H9 (cell line): Measurements from ENCODE around the gene NR1H4. TPM values are rescaled to one million over a fixed set of nuclear protein-coding genes. Genes with fewer than 3 reads are reported as not detected.
A peak's percentile ranks its signal among the peaks of the same experiment; 100 is the strongest.

Experiments used
- DNase-seq: peaks from one replicate; pipeline ENCODE4 v3.0.0-alpha.2; 2017
- H2AFZ ChIP-seq: one replicate; pipeline ENCODE4 v1.6.1; 2013; ENCODE audit warnings: mild to moderate bottlenecking, low read length, control low read depth, moderate library complexity
- H2AK5ac ChIP-seq: 2 replicates; pipeline ENCODE4 v1.6.1; 2013; ENCODE audit warnings: low read length, control low read depth, mixed read lengths; ENCODE audit not compliant: insufficient read length
- H2BK120ac ChIP-seq: one replicate; pipeline ENCODE4 v1.6.1; 2013; ENCODE audit warnings: low read depth, mild to moderate bottlenecking, low read length, control low read depth, inconsistent platforms; ENCODE audit not compliant: poor library complexity, severe bottlenecking
- H2BK12ac ChIP-seq: 2 replicates; pipeline ENCODE4 v1.6.1; 2013; ENCODE audit warnings: low read length, control low read depth, mixed read lengths, low read depth; ENCODE audit not compliant: insufficient read length
- H2BK15ac ChIP-seq: 2 replicates; pipeline ENCODE4 v1.6.1; 2013; ENCODE audit warnings: low read depth, low read length, control low read depth
- H2BK20ac ChIP-seq: one replicate; pipeline ENCODE4 v1.6.1; 2013; ENCODE audit warnings: low read depth, mild to moderate bottlenecking, low read length, control low read depth, inconsistent platforms; ENCODE audit not compliant: poor library complexity, severe bottlenecking
- H2BK5ac ChIP-seq: 2 replicates; pipeline ENCODE4 v1.6.1; 2013; ENCODE audit warnings: low read length, control low read depth, mixed read lengths; ENCODE audit not compliant: insufficient read length
- H3K14ac ChIP-seq: 2 replicates; pipeline ENCODE4 v1.6.1; 2013; ENCODE audit warnings: low read length, control low read depth; ENCODE audit not compliant: insufficient read depth
- H3K18ac ChIP-seq: 2 replicates; pipeline ENCODE4 v1.6.1; 2013; ENCODE audit warnings: low read depth, mild to moderate bottlenecking, mixed read lengths, low read length, control low read depth; ENCODE audit not compliant: insufficient read length
- H3K23ac ChIP-seq: 2 replicates; pipeline ENCODE4 v1.6.1; 2013; ENCODE audit warnings: low read length, control low read depth, mixed read lengths, low read depth; ENCODE audit not compliant: insufficient read length
- H3K23me2 ChIP-seq: 2 replicates; pipeline ENCODE4 v1.6.1; 2013; ENCODE audit warnings: low read depth, mild to moderate bottlenecking, mixed read lengths, low read length, control low read depth; ENCODE audit not compliant: insufficient read length, poor library complexity, severe bottlenecking
- H3K27ac ChIP-seq: 2 replicates; pipeline ENCODE4 v1.5.1; 2013; ENCODE audit warnings: low read length, control low read depth, mixed read lengths, low read depth; ENCODE audit not compliant: insufficient read length
- H3K27me3 ChIP-seq: 2 replicates; pipeline ENCODE4 v1.6.1; 2013; ENCODE audit warnings: low read length, control low read depth, inconsistent platforms; ENCODE audit not compliant: insufficient read depth
- H3K4ac ChIP-seq: 2 replicates; pipeline ENCODE4 v1.6.1; 2013; ENCODE audit warnings: low read depth, mild to moderate bottlenecking, control low read depth, inconsistent platforms, low read length, moderate library complexity
- H3K4me1 ChIP-seq: 2 replicates; pipeline ENCODE4 v1.6.1; 2013; ENCODE audit warnings: low read length, control low read depth, inconsistent platforms; ENCODE audit not compliant: insufficient read depth
- H3K4me2 ChIP-seq: 2 replicates; pipeline ENCODE4 v1.6.1; 2013; ENCODE audit warnings: low read length, control low read depth, mixed read lengths; ENCODE audit not compliant: insufficient read length, insufficient read depth
- H3K56ac ChIP-seq: 2 replicates; pipeline ENCODE4 v1.6.1; 2013; ENCODE audit warnings: low read depth, mild to moderate bottlenecking, mixed read lengths, low read length, control low read depth; ENCODE audit not compliant: insufficient read length
- H3K79me1 ChIP-seq: 2 replicates; pipeline ENCODE4 v1.6.1; 2013; ENCODE audit warnings: low read depth, mild to moderate bottlenecking, moderate library complexity, low read length, control low read depth, inconsistent platforms; ENCODE audit not compliant: insufficient read depth, poor library complexity, severe bottlenecking
- H3K79me2 ChIP-seq: 2 replicates; pipeline ENCODE4 v1.6.1; 2013; ENCODE audit warnings: low read length, control low read depth, inconsistent platforms; ENCODE audit not compliant: insufficient read depth
- H3K9ac ChIP-seq: 2 replicates; pipeline ENCODE4 v1.6.1; 2013; ENCODE audit warnings: low read length, control low read depth, mixed read lengths; ENCODE audit not compliant: insufficient read length; ENCODE audit errors: extremely low read depth
- H3K9me3 ChIP-seq: one replicate; pipeline ENCODE4 v1.6.1; 2013; ENCODE audit warnings: low read depth, low read length, inconsistent platforms; ENCODE audit not compliant: control insufficient read depth
- H3T11ph ChIP-seq: one replicate; pipeline ENCODE4 v1.6.1; 2013; ENCODE audit warnings: mild to moderate bottlenecking, low read length, control low read depth, inconsistent platforms
- H4K20me1 ChIP-seq: one replicate; pipeline ENCODE4 v1.6.1; 2013; ENCODE audit not compliant: control insufficient read depth, insufficient read length, insufficient read depth
- H4K5ac ChIP-seq: 2 replicates; pipeline ENCODE4 v1.6.1; 2013; ENCODE audit warnings: low read depth, mild to moderate bottlenecking, mixed read lengths, low read length, control low read depth; ENCODE audit not compliant: insufficient read length
- H4K8ac ChIP-seq: replicated peaks from 2 replicates; pipeline ENCODE4 v1.6.1; 2013; ENCODE audit warnings: low read length, control low read depth, mixed read lengths, low read depth; ENCODE audit not compliant: insufficient read length
- H4K91ac ChIP-seq: 2 replicates; pipeline ENCODE4 v1.6.1; 2013; ENCODE audit warnings: low read depth, mild to moderate bottlenecking, moderate library complexity, mixed read lengths, low read length, control low read depth; ENCODE audit not compliant: insufficient read length
- H3K27ac Mint-ChIP-seq, 3 experiments: 2 replicates in 2 of 3; 3 replicates in 1 of 3; pipeline ENCODE4 v1.8.0; 2020 to 2021; ENCODE audit warnings: mixed read lengths in 3 of 3, mild to moderate bottlenecking in 1 of 3, moderate library complexity in 1 of 3
- H3K27me3 Mint-ChIP-seq: 2 replicates; pipeline ENCODE4 v1.8.0; 2021; ENCODE audit warnings: low read depth, mild to moderate bottlenecking, moderate library complexity, mixed read lengths
- H3K36me3 Mint-ChIP-seq, 3 experiments: 2 replicates in 2 of 3; 3 replicates in 1 of 3; pipeline ENCODE4 v1.8.0; 2020 to 2021; ENCODE audit warnings: low read depth in 3 of 3, mixed read lengths in 3 of 3; ENCODE audit not compliant: insufficient read depth in 1 of 3
- H3K4me1 Mint-ChIP-seq, 2 experiments: 2 replicates each; pipeline ENCODE4 v1.8.0; 2020; ENCODE audit warnings: mixed read lengths in 2 of 2
- H3K4me3 Mint-ChIP-seq, 2 experiments: 2 replicates in 1 of 2; 3 replicates in 1 of 2; pipeline ENCODE4 v1.8.0; 2020 to 2021; ENCODE audit warnings: mild to moderate bottlenecking in 2 of 2, mixed read lengths in 2 of 2, moderate library complexity in 1 of 2
- H3K9me3 Mint-ChIP-seq, 2 experiments: 2 replicates in 1 of 2; 3 replicates in 1 of 2; pipeline ENCODE4 v1.8.0; 2020; ENCODE audit warnings: mild to moderate bottlenecking in 2 of 2, mixed read lengths in 2 of 2, moderate library complexity in 1 of 2
- WGBS: extraction: QIAGEN DNeasy Blood & Tissue Kit; methylation state at CpG from one replicate; pipeline ENCODE4 v1.1.7; 2013; ENCODE audit warnings: missing lambda C conversion rate, low lambda C conversion rate, mixed read lengths; ENCODE audit not compliant: insufficient read length; ENCODE audit errors: extremely low coverage; 5-methylcytosine and 5-hydroxymethylcytosine counted together
- total RNA-seq: library from RNA; stranded (reverse); gene quantifications from 2 replicates; pipeline ENCODE4 v1.2.1, GENCODE V29; 2021
- TF ChIP-seq, protein P1 (sequence below): fragments of 200-600 bp; sonication (generic); conservative IDR thresholded peaks from 3 replicates; pipeline ENCODE4 v1.8.0; 2021; ENCODE audit warnings: antibody characterized with exemption, mild to moderate bottlenecking

Gene NR1H4
- total RNA-seq, 1 experiment from 2014 or later: not detected

DNA sequence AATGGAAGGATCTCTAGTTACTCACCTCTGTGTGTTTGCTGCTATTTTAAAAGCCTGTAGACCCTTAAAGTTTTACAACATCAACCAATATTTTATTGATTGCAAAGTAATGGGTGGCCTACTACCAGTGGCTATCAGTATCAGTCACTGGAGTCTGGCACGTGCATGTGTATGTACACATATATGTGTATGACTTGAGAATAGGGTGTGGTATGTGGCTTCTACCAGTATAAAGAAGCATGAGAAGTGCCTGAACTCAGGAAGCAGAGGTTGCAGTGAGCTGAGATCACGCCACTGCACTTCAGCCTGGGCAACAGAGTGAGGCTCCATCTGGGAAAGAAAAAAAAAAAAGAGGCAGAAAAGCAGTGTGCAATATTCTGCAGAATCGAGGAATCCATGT, 54.4 kb downstream of the NR1H4 start:
- no peaks in the 10 kb centered on the region for H4K20me1 ChIP-seq
- H3K27ac ChIP-seq: no peak overlapping the region
- no peak overlapping the region for H3T11ph ChIP-seq
- DNase-seq: no peak
- H2BK15ac ChIP-seq: no peak overlapping the region
- peak overlapping the region in 2 of 3 experiments; percentile 16 to 59; a peak in 1 of 7 replicates for H3K27ac Mint-ChIP-seq
- H3K9ac ChIP-seq: no peak overlapping the region
- no peak overlapping the region for H3K56ac ChIP-seq
- no peak overlapping the region for H4K8ac ChIP-seq
- no peaks in the 10 kb centered on the region for H3K79me1 ChIP-seq
- H3K36me3 Mint-ChIP-seq: no peaks in the 10 kb centered on the region
- peaks cover 3% of the 10 kb centered on the region; the same call in 1 of the 2 replicates for H3K4me1 ChIP-seq
- no peak overlapping the region for H2BK120ac ChIP-seq
- H4K5ac ChIP-seq: no peak overlapping the region
- H3K18ac ChIP-seq: no peak overlapping the region
- H2AFZ ChIP-seq: no peak overlapping the region
- no peaks in the 10 kb centered on the region for H3K23me2 ChIP-seq
- no peaks in the 10 kb centered on the region for H3K9me3 ChIP-seq
- no peak overlapping the region for H3K4ac ChIP-seq
- H3K4me2 ChIP-seq: no peak overlapping the region
- H3K23ac ChIP-seq: no peak overlapping the region
- H2BK12ac ChIP-seq: no peak overlapping the region
- H2BK20ac ChIP-seq: no peak overlapping the region
- no peak overlapping the region for H2AK5ac ChIP-seq
- TF ChIP-seq, protein P1, sequence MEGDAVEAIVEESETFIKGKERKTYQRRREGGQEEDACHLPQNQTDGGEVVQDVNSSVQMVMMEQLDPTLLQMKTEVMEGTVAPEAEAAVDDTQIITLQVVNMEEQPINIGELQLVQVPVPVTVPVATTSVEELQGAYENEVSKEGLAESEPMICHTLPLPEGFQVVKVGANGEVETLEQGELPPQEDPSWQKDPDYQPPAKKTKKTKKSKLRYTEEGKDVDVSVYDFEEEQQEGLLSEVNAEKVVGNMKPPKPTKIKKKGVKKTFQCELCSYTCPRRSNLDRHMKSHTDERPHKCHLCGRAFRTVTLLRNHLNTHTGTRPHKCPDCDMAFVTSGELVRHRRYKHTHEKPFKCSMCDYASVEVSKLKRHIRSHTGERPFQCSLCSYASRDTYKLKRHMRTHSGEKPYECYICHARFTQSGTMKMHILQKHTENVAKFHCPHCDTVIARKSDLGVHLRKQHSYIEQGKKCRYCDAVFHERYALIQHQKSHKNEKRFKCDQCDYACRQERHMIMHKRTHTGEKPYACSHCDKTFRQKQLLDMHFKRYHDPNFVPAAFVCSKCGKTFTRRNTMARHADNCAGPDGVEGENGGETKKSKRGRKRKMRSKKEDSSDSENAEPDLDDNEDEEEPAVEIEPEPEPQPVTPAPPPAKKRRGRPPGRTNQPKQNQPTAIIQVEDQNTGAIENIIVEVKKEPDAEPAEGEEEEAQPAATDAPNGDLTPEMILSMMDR: no peak
- peaks cover 16% of the 10 kb centered on the region in 2 experiments for H3K4me1 Mint-ChIP-seq
- H3K79me2 ChIP-seq: no peaks in the 10 kb centered on the region
- no peak overlapping the region for H2BK5ac ChIP-seq
- H3K27me3 Mint-ChIP-seq: no peaks in the 10 kb centered on the region
- no peaks in the 10 kb centered on the region for H3K9me3 Mint-ChIP-seq
- H3K14ac ChIP-seq: no peak overlapping the region
- H4K91ac ChIP-seq: no peak overlapping the region
- no peak overlapping the region for H3K4me3 Mint-ChIP-seq
- no peaks in the 10 kb centered on the region for H3K27me3 ChIP-seq
- WGBS: no CpG with 5 or more reads among the region's 3 CpGs
